Hepatocyte (in vitro differentiated cells): Measurements from ENCODE around the gene TNNC1. TPM values are rescaled to one million over a fixed set of nuclear protein-coding genes. Genes with fewer than 3 reads are reported as not detected.

Source experiments
- DNase-seq: peaks from one replicate; pipeline ENCODE4 v3.0.0-alpha.2; 2016; ENCODE audit warnings: low spot score
- H2AFZ ChIP-seq: fragments of 200-600 bp; sonication (generic); 2 replicates; pipeline ENCODE4 v1.6.0; 2016; ENCODE audit warnings: antibody characterized with exemption, mild to moderate bottlenecking
- H3K27ac ChIP-seq: fragments of 200-600 bp; sonication (generic); 2 replicates; pipeline ENCODE4 v1.5.1; 2016; ENCODE audit warnings: mild to moderate bottlenecking
- H3K27me3 ChIP-seq: fragments of 200-600 bp; sonication (generic); 2 replicates; pipeline ENCODE4 v1.6.1; 2016
- H3K36me3 ChIP-seq: fragments of 200-600 bp; sonication (generic); replicated peaks from 2 replicates; pipeline ENCODE4 v1.5.1; 2016; ENCODE audit warnings: low read depth; ENCODE audit not compliant: insufficient read depth
- H3K4me1 ChIP-seq: fragments of 200-600 bp; sonication (generic); 2 replicates; pipeline ENCODE4 v1.5.1; 2016; ENCODE audit warnings: mild to moderate bottlenecking, moderate library complexity; ENCODE audit not compliant: insufficient read depth
- H3K4me2 ChIP-seq: fragments of 200-600 bp; sonication (generic); 2 replicates; pipeline ENCODE4 v1.6.0; 2016
- H3K4me3 ChIP-seq: fragments of 200-600 bp; sonication (generic); 2 replicates; pipeline ENCODE4 v1.5.1; 2016; ENCODE audit warnings: mild to moderate bottlenecking
- H3K79me2 ChIP-seq: fragments of 200-600 bp; sonication (generic); 2 replicates; pipeline ENCODE4 v1.6.0; 2017; ENCODE audit warnings: mild to moderate bottlenecking
- H3K9me2 ChIP-seq: fragments of 200-600 bp; sonication (generic); replicated peaks from 2 replicates; pipeline ENCODE4 v1.6.0; 2017; ENCODE audit warnings: mild to moderate bottlenecking; ENCODE audit not compliant: insufficient read depth
- H3K9me3 ChIP-seq: fragments of 200-600 bp; sonication (generic); 2 replicates; pipeline ENCODE4 v1.5.1; 2016; ENCODE audit warnings: low read depth, mild to moderate bottlenecking
- H4K20me1 ChIP-seq: fragments of 200-600 bp; sonication (generic); 2 replicates; pipeline ENCODE4 v1.6.0; 2016; ENCODE audit warnings: mild to moderate bottlenecking; ENCODE audit not compliant: insufficient read depth, poor library complexity, severe bottlenecking
- EZH2 ChIP-seq: fragments of 200-600 bp; sonication (generic); IDR thresholded peaks from 2 replicates; pipeline ENCODE4 v1.6.1; 2016; ENCODE audit warnings: antibody characterized with exemption, mild to moderate bottlenecking, borderline replicate concordance
- EZH2phosphoT487 ChIP-seq: fragments of 200-600 bp; sonication (generic); IDR thresholded peaks from one replicate; pipeline ENCODE4 v1.6.1; 2018; ENCODE audit warnings: antibody characterized with exemption, mild to moderate bottlenecking, low read depth, moderate library complexity; ENCODE audit not compliant: unreplicated experiment, severe bottlenecking
- WGBS: methylation state at CpG from one replicate; pipeline ENCODE4 v1.1.6; 2016; ENCODE audit warnings: low lambda C conversion rate; ENCODE audit errors: missing lambda C conversion rate; 5-methylcytosine and 5-hydroxymethylcytosine counted together
- polyA plus RNA-seq: library from polyadenylated mRNA; unstranded; fragments of >200 nt; fragmentation: Nextera tagmentation; extraction: Ambion mirVana; gene quantifications from 2 replicates; pipeline ENCODE4 v1.2.1, GENCODE V29; 2016
- total RNA-seq: library from RNA; depleted of rRNA; stranded (reverse); fragments of >200 nt; gene quantifications from 2 replicates; pipeline ENCODE4 v1.2.3, GENCODE V29; 2014
- TF ChIP-seq, protein P1 (sequence below): fragments of 200-600 bp; sonication (generic); IDR thresholded peaks from 2 replicates; pipeline ENCODE4 v1.5.1; 2016; ENCODE audit warnings: antibody characterized with exemption, mild to moderate bottlenecking; ENCODE audit not compliant: poor library complexity

The TNNC1 gene
- total and polyA plus RNA-seq, 2 experiments from 2014 or later, result 9.7 to 15.0 TPM

DNA sequence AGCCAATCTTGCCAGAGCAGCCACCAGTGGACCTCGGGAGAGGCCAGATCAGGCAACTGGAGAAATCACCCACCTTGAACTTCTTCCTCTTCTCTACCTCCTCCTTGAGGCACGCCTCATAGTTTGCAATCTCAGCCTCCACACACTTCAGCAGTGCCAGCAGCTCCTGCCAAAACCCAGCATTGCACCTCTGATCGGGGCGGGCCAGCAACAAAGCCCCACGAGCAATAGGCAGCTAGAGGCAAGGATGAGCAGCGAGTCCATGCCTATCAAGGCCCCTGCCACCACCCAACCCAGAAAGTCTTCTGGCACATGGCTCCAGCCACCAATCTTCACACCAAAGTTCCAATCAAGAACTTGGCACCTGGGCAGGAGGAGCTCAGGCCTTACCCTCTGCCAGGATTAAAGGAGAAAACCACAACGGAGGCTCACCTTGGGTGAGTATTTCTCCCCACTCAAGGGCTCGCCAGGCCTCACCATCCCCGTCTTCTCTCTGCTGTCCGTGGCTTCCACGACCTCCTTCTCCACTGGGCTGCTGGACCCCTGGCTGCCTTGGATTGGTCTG lies 51.1 kb downstream of the TNNC1 start:
- Histone ChIP-seq H3K4me2 (no peak overlapping the region), H3K9me3 (no peaks in the 10 kb centered on the region), H3K4me1 (no peaks in the 10 kb centered on the region), H4K20me1 (no peaks in the 10 kb centered on the region), H3K9me2 (no peaks in the 10 kb centered on the region), H3K27ac (no peak overlapping the region), H3K4me3 (no peak overlapping the region), H3K79me2 (peaks cover 5% of the 10 kb centered on the region), H3K27me3 (no peaks in the 10 kb centered on the region), H3K36me3 (no peaks in the 10 kb centered on the region), H2AFZ (no peak overlapping the region)
- DNase-seq, result no peak
- TF ChIP-seq EZH2, result no peak
- TF ChIP-seq, protein P1, sequence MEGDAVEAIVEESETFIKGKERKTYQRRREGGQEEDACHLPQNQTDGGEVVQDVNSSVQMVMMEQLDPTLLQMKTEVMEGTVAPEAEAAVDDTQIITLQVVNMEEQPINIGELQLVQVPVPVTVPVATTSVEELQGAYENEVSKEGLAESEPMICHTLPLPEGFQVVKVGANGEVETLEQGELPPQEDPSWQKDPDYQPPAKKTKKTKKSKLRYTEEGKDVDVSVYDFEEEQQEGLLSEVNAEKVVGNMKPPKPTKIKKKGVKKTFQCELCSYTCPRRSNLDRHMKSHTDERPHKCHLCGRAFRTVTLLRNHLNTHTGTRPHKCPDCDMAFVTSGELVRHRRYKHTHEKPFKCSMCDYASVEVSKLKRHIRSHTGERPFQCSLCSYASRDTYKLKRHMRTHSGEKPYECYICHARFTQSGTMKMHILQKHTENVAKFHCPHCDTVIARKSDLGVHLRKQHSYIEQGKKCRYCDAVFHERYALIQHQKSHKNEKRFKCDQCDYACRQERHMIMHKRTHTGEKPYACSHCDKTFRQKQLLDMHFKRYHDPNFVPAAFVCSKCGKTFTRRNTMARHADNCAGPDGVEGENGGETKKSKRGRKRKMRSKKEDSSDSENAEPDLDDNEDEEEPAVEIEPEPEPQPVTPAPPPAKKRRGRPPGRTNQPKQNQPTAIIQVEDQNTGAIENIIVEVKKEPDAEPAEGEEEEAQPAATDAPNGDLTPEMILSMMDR, result no peak
- TF ChIP-seq EZH2phosphoT487, result no peak
- 96% methylated on average over 11 of the region's 11 CpGs for WGBS

DNA sequence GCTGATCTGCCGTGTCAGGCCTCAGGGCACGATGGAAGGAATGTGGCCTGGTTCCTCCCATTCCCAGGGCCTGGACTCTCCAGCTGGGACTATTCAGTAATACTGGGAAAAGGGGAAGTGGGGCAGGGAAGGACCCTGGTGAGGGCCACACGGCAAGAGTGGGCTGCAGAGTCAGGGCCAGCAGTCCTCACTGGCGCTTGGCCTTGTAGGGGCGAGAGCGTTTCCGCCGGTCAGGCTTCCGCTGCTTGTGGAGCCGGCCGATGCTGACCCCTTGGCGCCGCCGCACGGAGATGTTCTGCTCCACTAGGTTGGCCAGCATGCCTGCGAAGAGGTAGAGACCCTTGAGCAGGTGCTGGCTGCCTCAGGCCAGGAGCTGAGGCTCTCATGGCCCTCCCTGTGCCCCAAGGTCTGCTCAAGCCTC lies 51.7 kb downstream of the TNNC1 start:
- Histone ChIP-seq H3K27ac (no peak overlapping the region), H3K27me3 (no peaks in the 10 kb centered on the region), H4K20me1 (no peaks in the 10 kb centered on the region), H3K79me2 (peaks cover under 1% of the 10 kb centered on the region), H3K36me3 (no peaks in the 10 kb centered on the region), H3K4me1 (no peaks in the 10 kb centered on the region), H3K9me2 (no peaks in the 10 kb centered on the region), H3K4me3 (no peak overlapping the region), H2AFZ (no peak overlapping the region), H3K4me2 (no peak overlapping the region), H3K9me3 (no peaks in the 10 kb centered on the region)
- 96% methylated on average over 16 of the region's 16 CpGs for WGBS
- no peak for DNase-seq
- TF ChIP-seq EZH2phosphoT487, result no peak
- TF ChIP-seq, protein P1, result no peak
- TF ChIP-seq EZH2, result no peak

DNA sequence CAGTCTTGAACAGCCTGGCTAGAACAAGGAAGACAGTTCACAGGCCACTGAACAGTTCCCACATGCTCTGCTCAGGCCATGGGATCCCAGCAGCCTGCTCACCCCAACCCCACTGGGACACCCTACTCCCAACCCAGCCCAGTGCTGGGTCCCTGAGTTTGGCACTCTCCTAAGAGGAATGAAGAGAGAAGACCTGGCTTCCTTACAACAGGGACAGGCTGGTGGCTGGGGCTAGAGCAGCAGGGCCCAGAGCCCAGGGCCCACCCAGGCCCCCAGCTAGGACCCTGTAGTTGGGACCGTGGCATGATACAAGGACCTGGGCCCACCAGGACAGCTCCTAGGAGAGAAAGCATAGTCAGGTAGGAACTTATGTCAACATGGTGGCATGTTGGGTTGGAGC lies 52.3 kb downstream of the TNNC1 start:
- Histone ChIP-seq H3K79me2 (no peaks in the 10 kb centered on the region), H3K9me2 (no peaks in the 10 kb centered on the region), H3K36me3 (no peaks in the 10 kb centered on the region), H3K4me2 (no peak overlapping the region), H3K27me3 (no peaks in the 10 kb centered on the region), H3K4me3 (no peak overlapping the region), H2AFZ (no peak overlapping the region), H4K20me1 (no peaks in the 10 kb centered on the region), H3K4me1 (no peaks in the 10 kb centered on the region), H3K9me3 (no peaks in the 10 kb centered on the region), H3K27ac (no peak overlapping the region)
- TF ChIP-seq EZH2phosphoT487 (no peak), EZH2 (no peak)
- TF ChIP-seq, protein P1, result no peak
- 100% methylated on average over 1 of the region's 1 CpG for WGBS
- DNase-seq, result no peak

Other genes with a start within 250 kb of the TNNC1 start
- gene TLR9, start 228.4 kb downstream of the TNNC1 start, total RNA-seq, result not detected in 2 replicates
- gene TLR9, start 228.4 kb downstream of the TNNC1 start, polyA plus RNA-seq, result not detected in 2 replicates
- gene TWF2, start 214.9 kb downstream of the TNNC1 start, total RNA-seq, result 52.5 and 59.1 TPM in 2 replicates
- gene TWF2, start 214.9 kb downstream of the TNNC1 start, polyA plus RNA-seq, result 45.7 and 47.4 TPM in 2 replicates
- 6.2 and 8.0 TPM in 2 replicates for gene PPM1M, start 208.3 kb downstream of the TNNC1 start, total RNA-seq
- gene PPM1M, start 208.3 kb downstream of the TNNC1 start, polyA plus RNA-seq, result 8.4 and 10.7 TPM in 2 replicates
- 50.9 and 52.1 TPM in 2 replicates for gene WDR82, start 175.4 kb downstream of the TNNC1 start, total RNA-seq
- 20.2 and 24.8 TPM in 2 replicates for gene WDR82, start 175.4 kb downstream of the TNNC1 start, polyA plus RNA-seq
- 112 and 116 TPM in 2 replicates for gene GLYCTK, start 166.2 kb downstream of the TNNC1 start, total RNA-seq
- gene GLYCTK, start 166.2 kb downstream of the TNNC1 start, polyA plus RNA-seq, result 95.5 and 110 TPM in 2 replicates
- 2.5 and 4.0 TPM in 2 replicates for gene DNAH1, start 137.7 kb downstream of the TNNC1 start, total RNA-seq
- 2.7 and 4.2 TPM in 2 replicates for gene DNAH1, start 137.7 kb downstream of the TNNC1 start, polyA plus RNA-seq
- gene BAP1, start 44.0 kb downstream of the TNNC1 start, total RNA-seq, result 54.1 and 68.5 TPM in 2 replicates
- 57.4 and 59.2 TPM in 2 replicates for gene BAP1, start 44.0 kb downstream of the TNNC1 start, polyA plus RNA-seq
- gene PHF7, start 43.4 kb downstream of the TNNC1 start, total RNA-seq, result 7.1 and 7.2 TPM in 2 replicates
- 3.9 and 7.1 TPM in 2 replicates for gene PHF7, start 43.4 kb downstream of the TNNC1 start, polyA plus RNA-seq
- gene SEMA3G, start 8.9 kb downstream of the TNNC1 start, total RNA-seq, result 1.5 and 3.8 TPM in 2 replicates
- gene SEMA3G, start 8.9 kb downstream of the TNNC1 start, polyA plus RNA-seq, result 0.48 and 1.5 TPM in 2 replicates
- 52.1 and 74.5 TPM in 2 replicates for gene NISCH, start 1.6 kb upstream of the TNNC1 start, total RNA-seq
- 58.9 and 66.3 TPM in 2 replicates for gene NISCH, start 1.6 kb upstream of the TNNC1 start, polyA plus RNA-seq
- gene STAB1, start 41.3 kb upstream of the TNNC1 start, total RNA-seq, result 4.0 and 4.6 TPM in 2 replicates
- 3.0 and 4.0 TPM in 2 replicates for gene STAB1, start 41.3 kb upstream of the TNNC1 start, polyA plus RNA-seq
- 167 and 172 TPM in 2 replicates for gene NT5DC2, start 79.8 kb upstream of the TNNC1 start, total RNA-seq
- gene NT5DC2, start 79.8 kb upstream of the TNNC1 start, polyA plus RNA-seq, result 166 and 177 TPM in 2 replicates
- 0.12 and 0.83 TPM in 2 replicates for gene UQCC5, start 82.6 kb upstream of the TNNC1 start, total RNA-seq
- gene UQCC5, start 82.6 kb upstream of the TNNC1 start, polyA plus RNA-seq, result 51.7 and 59.4 TPM in 2 replicates
- 70.7 and 77.4 TPM in 2 replicates for gene PBRM1, start 231.9 kb upstream of the TNNC1 start, total RNA-seq
- gene PBRM1, start 231.9 kb upstream of the TNNC1 start, polyA plus RNA-seq, result 43.7 and 50.9 TPM in 2 replicates
- 84.8 and 93.3 TPM in 2 replicates for gene GNL3, start 232.0 kb upstream of the TNNC1 start, total RNA-seq
- gene GNL3, start 232.0 kb upstream of the TNNC1 start, polyA plus RNA-seq, result 82.6 and 91.1 TPM in 2 replicates